ENCODE results near the gene PRKCE. TPM values are rescaled to one million over a fixed set of nuclear protein-coding genes. Genes with fewer than 3 reads are reported as not detected.

The PRKCE gene
- total RNA-seq, 1 experiment from 2014 or later: 2.4 TPM

DNA sequence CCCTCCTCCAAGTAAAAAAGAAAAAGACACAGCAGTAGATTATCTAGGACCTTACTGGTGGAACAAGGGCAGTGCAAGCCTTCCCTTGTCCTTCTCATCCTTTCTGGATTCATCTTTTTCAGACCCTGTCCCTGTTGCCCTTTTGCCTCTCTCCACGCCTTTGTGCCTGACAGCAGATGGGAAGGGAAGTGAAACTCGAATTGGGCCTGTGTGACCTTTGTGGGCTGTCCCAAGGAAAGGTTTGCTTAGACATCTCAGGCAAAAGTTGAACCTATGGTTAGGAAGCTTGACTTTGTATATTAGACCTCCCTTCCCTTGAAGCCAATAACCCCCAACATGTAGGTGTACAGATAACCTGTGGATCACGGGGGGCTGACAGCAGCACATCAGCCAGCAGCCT, 185.3 kb downstream of the PRKCE start:
- CTCF ChIA-PET: no interaction called here
- no peaks in the 10 kb centered on the region for H3K27me3 ChIP-seq (replicated peaks; ENCODE audit: insufficient read depth, low read depth, low read length, poor library complexity)

DNA sequence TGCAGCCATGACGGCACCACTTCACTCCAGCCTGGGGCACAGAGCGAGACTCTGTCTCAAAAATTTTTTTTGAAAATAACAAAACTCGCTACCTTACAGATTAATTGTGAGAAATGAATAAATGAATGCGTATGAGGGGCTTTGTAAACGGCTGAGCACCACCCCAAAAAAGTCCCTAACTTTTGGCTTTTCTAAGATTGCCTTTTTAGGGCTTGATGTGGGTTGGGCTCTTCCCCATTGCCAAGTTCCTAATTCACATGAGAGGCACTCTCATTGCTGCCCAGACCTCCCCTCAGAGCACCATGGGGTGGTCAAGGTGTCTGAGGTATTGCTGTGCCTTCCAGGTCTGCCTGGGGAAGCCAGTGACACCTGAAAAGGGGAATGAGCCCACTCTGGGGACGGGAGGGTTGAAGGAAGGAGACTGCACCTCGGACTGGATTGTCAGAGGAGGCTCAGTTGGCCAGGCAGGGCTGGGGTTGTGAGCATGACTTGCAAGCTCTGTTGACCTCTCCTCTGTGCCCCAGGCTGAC, 186.4 kb downstream of the PRKCE start:
- BruUV-seq (replicated peaks): no TSS peak

More for the DNA sequence above, 185.3 kb downstream of the PRKCE start:
- no peak for DNase-seq (ENCODE audit: low spot score)
- BruUV-seq (replicated peaks): no TSS peak
- TF ChIP-seq, protein P1, sequence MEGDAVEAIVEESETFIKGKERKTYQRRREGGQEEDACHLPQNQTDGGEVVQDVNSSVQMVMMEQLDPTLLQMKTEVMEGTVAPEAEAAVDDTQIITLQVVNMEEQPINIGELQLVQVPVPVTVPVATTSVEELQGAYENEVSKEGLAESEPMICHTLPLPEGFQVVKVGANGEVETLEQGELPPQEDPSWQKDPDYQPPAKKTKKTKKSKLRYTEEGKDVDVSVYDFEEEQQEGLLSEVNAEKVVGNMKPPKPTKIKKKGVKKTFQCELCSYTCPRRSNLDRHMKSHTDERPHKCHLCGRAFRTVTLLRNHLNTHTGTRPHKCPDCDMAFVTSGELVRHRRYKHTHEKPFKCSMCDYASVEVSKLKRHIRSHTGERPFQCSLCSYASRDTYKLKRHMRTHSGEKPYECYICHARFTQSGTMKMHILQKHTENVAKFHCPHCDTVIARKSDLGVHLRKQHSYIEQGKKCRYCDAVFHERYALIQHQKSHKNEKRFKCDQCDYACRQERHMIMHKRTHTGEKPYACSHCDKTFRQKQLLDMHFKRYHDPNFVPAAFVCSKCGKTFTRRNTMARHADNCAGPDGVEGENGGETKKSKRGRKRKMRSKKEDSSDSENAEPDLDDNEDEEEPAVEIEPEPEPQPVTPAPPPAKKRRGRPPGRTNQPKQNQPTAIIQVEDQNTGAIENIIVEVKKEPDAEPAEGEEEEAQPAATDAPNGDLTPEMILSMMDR (conservative IDR thresholded peaks at IDR 0.05; ENCODE audit: low read depth, low read length): no peak
- no peak for TF ChIP-seq EZH2 (IDR thresholded peaks at IDR 0.05; ENCODE audit: borderline replicate concordance, low read depth, low read length, poor library complexity, severe bottlenecking)
- POLR2A ChIA-PET (ENCODE audit: low non-redundant PET): no interaction called here
- intact Hi-C loops (cut with micrococcal nuclease; ENCODE audit: unreplicated experiment): no loop called here
- Histone ChIP-seq H3K4me1 (ENCODE audit: insufficient read depth, low read length, poor library complexity, severe bottlenecking) (no peaks in the 10 kb centered on the region), H3K4me3 (ENCODE audit: low read depth, low read length, poor library complexity, severe bottlenecking) (no peak overlapping the region), H3K9me3 (ENCODE audit: low read depth, low read length, poor library complexity, severe bottlenecking) (no peaks in the 10 kb centered on the region), H3K36me3 (ENCODE audit: insufficient read depth, low read length, poor library complexity, severe bottlenecking) (no peaks in the 10 kb centered on the region), H3K27ac (ENCODE audit: low read depth, low read length, poor library complexity, severe bottlenecking) (no peak overlapping the region)

DNA sequence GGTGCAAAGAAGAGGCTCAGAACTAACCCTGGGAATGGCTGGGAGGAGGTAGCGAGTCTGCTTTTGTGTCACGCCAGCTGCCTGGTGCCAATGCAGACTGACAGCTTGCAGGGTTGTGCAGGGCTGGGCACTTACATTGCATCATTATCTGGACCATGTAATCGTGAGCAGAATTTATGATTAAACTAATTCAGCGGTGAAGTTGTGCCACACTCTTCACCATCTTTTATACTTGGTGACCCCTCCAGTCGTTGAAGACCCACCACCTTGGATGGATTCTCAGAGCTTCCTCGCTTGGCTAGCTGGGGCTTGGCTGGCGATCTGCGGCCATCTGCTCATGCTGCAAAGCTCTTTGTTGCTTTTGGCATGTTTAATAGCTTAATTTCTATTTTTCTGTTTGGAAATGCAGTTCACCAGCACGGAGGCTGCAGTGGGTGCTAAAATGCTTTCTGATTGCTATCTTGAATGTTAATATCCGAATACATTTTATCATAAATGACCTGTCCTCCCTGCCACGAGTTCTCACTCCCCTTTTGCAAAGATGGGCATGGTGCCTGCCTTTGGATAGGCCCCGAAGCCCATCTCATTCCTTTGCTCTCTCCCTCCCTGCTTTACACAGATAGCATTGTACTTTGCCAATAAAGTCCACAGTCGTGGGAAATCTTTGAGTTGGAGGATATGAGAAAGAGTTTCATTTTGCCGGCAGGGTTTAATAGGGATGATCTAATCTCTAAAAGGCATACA, 188.2 kb downstream of the PRKCE start:
- no peak overlapping the region for H3K27ac ChIP-seq (ENCODE audit: low read depth, low read length, poor library complexity, severe bottlenecking)
- CTCF ChIA-PET: no interaction called here
- H3K27me3 ChIP-seq (replicated peaks; ENCODE audit: insufficient read depth, low read depth, low read length, poor library complexity): no peaks in the 10 kb centered on the region
- no peak overlapping the region for H3K4me3 ChIP-seq (ENCODE audit: low read depth, low read length, poor library complexity, severe bottlenecking)
- no TSS peak for BruUV-seq (replicated peaks)
- no peaks in the 10 kb centered on the region for H3K4me1 ChIP-seq (ENCODE audit: insufficient read depth, low read length, poor library complexity, severe bottlenecking)
- no peak for DNase-seq (ENCODE audit: low spot score)
- H3K36me3 ChIP-seq (ENCODE audit: insufficient read depth, low read length, poor library complexity, severe bottlenecking): no peaks in the 10 kb centered on the region
- no peaks in the 10 kb centered on the region for H3K9me3 ChIP-seq (ENCODE audit: low read depth, low read length, poor library complexity, severe bottlenecking)
- POLR2A ChIA-PET (ENCODE audit: low non-redundant PET): no interaction called here
- no peak for TF ChIP-seq EZH2 (IDR thresholded peaks at IDR 0.05; ENCODE audit: borderline replicate concordance, low read depth, low read length, poor library complexity, severe bottlenecking)
- TF ChIP-seq, protein P1 (conservative IDR thresholded peaks at IDR 0.05; ENCODE audit: low read depth, low read length): no peak
- intact Hi-C loops (cut with micrococcal nuclease; ENCODE audit: unreplicated experiment): no loop called here

More for the DNA sequence above, 186.4 kb downstream of the PRKCE start:
- intact Hi-C loops (cut with micrococcal nuclease; ENCODE audit: unreplicated experiment): no loop called here
- Histone ChIP-seq H3K36me3 (ENCODE audit: insufficient read depth, low read length, poor library complexity, severe bottlenecking) (no peaks in the 10 kb centered on the region), H3K27me3 (replicated peaks; ENCODE audit: insufficient read depth, low read depth, low read length, poor library complexity) (no peaks in the 10 kb centered on the region), H3K4me3 (ENCODE audit: low read depth, low read length, poor library complexity, severe bottlenecking) (no peak overlapping the region), H3K9me3 (ENCODE audit: low read depth, low read length, poor library complexity, severe bottlenecking) (no peaks in the 10 kb centered on the region), H3K27ac (ENCODE audit: low read depth, low read length, poor library complexity, severe bottlenecking) (no peak overlapping the region), H3K4me1 (ENCODE audit: insufficient read depth, low read length, poor library complexity, severe bottlenecking) (no peaks in the 10 kb centered on the region)
- TF ChIP-seq, protein P1 (conservative IDR thresholded peaks at IDR 0.05; ENCODE audit: low read depth, low read length): no peak
- no peak for TF ChIP-seq EZH2 (IDR thresholded peaks at IDR 0.05; ENCODE audit: borderline replicate concordance, low read depth, low read length, poor library complexity, severe bottlenecking)
- no peak for DNase-seq (ENCODE audit: low spot score)
- ChIA-PET POLR2A (ENCODE audit: low non-redundant PET) (no interaction called here), CTCF (no interaction called here)
